SW 1271 (cell line): ENCODE results near the gene LRRC28.

Experiments used
- DNase-seq, 2 experiments: peaks; one replicate each; lab custom pipeline; 2025; lab: John Stamatoyannopoulos, UW

LRRC28 gene

DNA sequence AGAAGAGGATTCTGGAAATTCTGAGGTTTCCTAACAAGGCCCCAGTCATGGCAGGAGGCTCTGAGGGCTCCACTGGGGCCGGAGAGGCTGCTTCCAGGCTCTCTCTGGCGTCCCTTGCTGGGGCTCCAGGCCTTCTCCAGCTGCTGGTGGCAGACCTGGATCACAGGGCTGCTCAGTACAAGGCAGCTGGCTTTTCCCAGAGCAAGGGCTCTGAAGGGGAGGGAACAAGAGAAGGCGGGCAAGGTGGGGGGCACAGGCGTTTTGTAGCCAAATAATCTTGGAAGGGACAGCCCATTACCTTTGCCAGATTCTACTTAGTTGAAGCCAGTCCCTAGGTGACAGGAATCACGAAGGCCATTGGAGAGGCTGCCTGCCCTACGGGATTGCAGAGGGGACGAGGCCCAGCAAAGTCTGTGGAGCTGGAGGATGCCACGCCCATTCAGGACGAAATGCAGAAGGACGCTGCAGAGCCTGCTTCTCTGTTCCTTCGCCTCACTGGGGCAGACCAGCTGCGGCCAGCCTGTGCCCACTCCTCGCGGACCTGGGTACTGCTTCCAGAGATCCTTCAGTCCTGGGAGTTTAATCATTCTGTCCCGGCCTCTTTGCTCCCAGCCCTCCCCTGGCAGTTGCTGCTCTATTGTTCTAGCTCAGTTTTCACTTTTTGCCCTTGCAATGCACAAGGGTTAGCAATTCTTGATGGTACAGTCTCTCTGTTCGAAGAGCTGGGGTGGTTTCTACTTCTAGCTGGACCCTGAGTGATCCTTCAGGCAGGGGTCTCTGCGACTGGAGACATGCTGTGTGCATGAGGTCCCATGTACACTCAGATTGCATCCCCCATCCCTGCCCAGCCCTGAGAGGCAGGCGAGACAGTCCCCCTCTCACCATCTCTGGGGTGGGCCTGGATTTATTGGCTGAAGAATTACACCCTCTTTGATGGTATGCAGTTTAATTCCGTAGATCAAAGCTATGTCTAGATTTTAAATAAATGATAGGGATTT lies 165.2 kb downstream of the LRRC28 start:
- DNase-seq, result no peak

DNA sequence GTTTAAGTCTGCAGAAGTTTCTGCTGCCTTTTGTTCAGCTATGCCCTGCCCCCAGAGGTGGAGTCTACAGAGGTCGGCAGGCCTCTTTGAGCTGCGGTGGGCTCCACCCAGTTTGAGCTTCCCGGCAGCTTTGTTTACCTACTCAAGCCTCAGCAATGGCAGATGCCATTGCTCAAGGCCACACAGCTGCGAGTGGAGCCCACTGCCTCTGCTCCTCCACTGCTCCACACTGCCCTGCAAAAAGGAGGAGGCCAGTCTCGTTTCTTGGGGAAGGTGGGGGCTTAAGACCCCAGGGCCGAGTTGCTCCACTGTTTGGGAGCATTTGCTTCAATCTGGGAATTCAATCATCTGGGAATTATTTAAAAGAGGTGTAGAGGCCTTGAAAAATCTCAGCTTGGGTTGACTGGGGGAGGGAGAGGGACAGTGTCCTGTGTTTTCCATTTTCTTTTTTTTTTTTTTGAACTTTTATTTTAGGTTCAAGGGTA lies 169.9 kb downstream of the LRRC28 start:
- no peak for DNase-seq

DNA sequence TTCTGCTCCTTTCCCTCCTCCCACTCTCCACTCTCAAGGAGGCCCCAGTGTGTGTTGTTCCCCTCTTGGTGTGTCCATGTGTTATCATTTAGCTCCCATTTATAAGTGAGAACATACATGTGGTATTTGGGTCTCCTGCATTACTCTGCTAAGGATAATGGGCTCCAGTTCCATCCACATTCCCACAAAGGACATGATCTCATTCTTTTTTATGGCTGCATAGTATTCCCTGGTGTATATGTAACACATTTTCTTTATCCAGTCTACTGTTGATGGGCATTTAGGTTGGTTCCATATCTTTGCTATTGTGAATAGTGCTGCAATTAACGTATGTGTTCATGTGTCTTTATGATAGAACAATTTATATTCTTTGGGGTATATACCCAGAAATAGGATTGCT lies 170.5 kb downstream of the LRRC28 start:
- DNase-seq, result no peak

DNA sequence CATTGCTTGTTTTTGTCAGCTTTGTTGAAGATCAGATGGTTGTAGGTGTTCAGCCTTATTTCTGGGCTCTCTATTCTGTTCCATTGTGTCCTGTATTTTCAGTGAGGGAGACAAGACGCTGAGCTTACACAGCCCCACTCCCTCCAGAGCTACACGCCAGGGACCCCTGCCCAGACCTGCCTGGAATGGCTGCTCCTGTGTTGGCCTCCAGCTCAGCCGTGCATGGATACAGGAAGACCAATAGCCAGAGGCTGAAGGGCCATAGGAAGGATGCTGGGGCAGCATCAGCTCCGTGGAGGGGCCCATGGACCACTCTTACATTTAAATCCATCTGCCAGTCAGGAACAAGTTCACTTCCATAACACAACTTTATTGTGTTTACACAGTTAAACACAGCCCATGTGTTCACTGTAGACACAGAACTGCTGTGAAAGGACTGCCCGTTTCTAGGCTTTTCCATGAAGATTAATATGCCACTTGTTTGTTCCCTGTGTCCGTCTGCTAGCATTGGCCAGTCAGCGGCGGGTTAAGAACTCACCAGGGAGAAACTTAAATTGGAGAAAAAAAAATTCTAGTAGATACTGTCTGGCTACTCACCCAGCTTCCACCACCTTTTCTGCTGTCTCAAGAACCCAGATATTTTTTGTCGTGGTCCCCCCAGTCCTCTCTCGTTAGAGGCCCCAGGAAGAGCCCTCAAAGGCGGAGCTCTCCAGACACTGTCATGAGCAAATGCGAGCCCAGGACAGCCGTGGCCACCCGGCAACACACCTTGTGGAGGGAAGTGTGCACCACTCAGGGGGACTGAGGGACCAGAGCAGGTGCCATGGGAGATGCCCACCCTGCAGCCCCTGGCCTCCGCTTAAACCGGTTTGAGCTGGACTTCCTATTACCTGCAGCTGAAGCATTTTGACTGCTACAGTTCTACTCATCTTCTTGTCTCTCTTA lies 172.2 kb downstream of the LRRC28 start:
- DNase-seq, result no peak

DNA sequence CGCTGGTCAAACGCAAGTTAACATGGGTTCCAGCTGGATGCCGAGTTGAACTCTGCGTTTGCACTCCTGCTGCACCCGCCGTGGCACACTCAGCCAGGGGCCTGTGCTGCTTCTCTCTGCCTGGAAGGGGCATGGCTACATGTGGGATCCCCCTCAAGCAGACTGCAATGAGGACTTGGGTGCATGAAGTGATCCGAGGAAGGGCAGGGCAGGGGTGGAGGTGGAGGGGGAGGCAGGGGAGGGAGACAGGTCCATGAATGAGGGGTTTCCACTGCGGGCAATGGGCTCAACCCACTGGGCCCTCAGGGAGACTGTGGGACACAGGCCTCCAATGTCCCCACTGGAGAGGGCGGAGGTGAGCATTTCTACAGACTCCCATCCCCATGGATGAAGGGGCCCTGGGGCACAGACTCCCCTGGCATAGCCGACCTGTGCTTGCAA lies 172.9 kb downstream of the LRRC28 start:
- no peak for DNase-seq

DNA sequence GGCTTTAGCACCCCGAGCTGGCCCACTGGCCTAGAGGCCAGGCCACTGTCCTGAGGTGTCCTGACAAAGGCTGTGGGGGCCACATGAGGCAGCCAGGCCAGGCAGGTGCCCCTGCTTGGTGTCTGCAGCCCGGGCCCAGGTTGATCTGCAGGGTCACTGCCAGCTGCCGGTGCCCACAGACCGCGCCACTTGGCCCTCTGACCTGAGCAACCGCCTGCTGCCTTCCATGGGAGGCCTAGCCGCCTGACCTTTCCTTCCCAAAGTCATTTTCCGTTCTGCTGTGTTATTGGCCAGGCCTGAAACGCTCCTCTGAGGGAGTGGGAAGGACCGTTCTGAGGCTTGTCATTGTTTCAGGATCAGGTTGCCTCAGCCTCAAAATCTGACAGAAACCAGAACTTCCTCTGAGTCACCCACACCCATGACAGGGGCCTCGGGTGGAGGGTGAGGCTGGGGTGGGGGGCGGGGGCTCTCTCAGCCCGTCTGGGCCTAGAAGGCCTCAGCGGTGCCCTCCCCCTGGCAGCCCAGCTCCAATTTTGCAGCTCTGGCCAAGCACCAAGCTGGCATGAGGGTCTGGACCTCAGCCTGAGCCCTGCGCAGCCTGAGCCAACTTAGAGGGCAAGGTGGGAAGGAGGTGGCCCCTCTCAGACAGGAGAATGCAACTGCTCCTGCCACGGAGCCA lies 173.8 kb downstream of the LRRC28 start:
- DNase-seq, result no peak

DNA sequence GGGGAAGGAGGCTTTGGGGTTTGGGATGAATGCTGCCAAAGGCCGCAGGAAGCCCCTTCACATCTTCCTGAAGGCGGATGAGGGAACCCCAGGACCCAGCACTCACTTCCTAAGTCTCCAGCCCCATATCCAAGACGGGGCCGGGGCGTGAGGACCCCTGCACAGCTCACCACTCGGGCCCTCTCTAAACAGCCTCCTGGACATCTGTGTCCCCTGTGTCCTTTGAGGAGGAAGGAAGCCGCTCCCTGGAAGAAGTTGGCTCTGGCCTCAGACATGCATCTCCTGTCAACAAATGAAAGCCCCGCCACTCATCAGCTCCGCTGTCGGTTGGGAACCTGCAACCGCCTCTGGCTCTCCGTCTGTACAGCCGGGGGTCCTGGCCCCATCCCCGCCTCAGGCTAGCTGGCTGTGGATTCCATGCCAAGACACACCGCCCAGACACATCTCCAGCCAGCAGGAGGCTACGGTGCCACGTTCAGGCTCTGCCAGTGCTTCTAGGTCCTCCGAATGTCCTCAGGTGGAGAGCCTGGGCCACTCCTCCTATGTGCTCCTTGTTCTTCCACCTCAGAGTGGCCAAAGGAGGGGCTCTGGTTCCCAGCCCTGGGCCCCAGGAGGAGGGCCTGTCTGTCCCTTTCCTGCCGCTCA lies 174.5 kb downstream of the LRRC28 start:
- DNase-seq, result no peak

DNA sequence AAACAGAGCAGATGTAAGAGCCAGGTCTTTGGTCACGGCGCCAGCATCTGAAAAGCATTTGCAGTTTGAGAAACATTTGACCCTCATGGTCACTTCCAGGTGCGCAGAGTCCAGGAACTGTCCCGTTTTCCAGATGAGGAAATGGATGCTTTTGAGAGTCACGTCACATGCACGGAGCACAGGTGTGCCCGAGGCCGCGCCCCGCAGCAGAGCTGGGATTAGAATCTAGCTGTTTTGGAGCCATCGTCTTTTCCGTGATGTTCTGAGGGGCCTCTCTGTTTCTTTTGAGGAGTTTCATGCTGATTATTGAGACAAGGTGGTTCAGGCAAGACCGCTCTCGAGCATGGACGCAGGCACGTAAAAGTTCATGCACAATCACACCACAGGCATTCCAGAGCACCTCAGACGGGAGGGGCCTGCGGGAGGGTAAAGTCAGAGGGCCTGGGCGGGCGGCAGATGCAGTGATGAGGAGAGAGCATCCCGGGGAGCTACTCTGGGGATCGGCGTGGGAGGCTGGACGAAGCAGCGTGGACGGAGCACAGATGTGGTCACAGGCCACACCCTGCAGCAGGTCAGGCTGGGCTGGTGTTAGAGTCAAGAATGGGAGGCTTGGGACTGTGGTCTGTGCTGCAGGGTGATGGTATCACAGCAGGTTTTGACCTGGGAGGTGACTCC lies 175.3 kb downstream of the LRRC28 start:
- DNase-seq, result no peak

DNA sequence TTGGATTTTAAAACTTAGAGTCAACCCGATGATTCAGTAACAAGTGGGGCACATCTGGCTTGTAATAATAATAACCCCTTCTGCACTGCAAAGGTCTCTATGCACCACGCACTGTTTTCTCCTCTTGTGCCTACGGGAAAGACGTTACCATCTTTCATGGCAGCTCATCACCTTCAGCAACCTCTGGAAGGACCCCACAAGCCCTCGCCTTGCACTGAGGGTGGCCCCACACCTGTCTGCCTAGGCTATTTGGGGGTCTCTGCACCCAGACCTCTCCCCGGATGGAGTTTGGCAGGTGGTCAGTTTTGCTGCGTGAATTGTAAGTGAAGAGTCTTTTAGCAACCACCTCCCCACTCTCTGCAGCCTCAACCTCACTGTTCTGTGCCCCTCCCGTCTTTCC lies 175.9 kb downstream of the LRRC28 start:
- no peak for DNase-seq

DNA sequence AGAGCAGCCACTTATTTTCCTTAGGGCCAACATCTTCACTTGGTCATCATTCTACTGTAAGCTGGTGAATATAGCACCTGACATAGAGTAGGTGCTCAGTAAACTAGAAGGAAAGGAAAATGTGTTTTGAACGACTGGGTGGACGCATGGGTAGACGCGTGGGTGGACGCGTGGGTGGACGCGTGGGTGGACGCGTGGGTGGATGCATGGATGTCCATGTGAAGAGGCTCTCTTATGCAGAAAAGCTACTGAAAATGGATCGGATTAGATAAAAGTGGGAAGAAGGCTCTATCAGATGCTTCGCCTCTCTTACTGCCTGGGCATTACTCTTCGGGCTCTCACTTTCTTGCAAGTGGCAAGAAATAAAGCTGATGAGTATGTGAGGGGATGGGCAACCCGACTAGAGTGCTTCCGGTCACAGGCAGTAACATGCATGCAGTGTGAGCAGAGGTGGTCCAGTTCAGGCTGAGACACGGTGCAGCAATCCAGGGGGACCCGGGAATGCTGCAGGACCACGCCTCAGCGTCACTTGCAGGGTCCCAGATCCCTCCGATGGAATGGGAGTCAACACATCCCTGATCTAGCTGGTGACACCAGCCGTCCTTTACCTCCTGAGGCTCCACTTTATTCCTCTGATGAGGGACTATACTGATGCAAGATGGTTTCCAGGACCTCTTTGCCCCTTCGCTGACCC lies 176.5 kb downstream of the LRRC28 start:
- no peak for DNase-seq

DNA sequence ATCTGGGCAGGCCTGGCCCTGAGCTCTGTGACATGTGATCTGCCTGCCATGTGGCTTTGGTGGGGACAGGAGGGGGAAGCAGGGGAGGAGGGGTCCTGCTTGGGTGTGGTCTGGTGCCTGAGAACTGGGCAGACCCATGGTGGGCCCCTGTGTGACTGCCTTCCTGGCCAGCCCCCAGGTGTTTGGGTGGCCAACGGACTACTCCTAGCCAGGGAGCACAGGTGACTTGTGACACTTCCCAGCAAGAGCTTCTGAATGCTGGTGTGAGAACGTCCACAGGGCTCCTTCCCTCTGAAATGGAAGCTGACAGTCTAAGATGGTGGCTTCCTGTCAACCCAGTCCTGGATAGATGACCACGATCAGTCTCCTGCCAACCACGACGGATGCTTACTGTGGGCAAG lies 178.4 kb downstream of the LRRC28 start:
- no peak for DNase-seq

DNA sequence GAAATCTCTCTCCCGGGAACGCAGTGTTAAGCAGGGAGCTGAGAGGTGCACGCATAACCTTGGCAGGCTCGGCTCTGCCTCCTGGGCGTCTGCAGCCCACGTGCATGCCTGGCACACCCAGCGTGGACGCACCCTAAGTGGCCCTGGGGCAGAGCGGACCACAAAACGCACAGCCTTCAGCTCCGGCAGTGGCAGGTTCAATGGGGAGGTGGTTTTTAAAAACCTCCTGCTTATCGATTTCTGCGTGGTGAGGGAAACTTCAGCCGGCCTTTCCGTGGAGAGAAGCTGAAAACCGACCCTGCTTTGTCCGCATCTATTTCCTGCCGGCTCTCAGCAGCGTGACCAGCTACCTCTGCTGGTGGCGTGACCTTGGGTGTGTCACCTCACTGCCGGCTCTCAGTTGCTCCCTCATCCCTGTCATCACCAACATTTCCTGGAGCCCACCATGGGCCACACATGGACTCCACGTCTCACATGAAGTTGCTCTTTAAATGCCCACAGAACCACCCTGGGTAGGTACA lies 179.7 kb downstream of the LRRC28 start:
- DNase-seq, result no peak

DNA sequence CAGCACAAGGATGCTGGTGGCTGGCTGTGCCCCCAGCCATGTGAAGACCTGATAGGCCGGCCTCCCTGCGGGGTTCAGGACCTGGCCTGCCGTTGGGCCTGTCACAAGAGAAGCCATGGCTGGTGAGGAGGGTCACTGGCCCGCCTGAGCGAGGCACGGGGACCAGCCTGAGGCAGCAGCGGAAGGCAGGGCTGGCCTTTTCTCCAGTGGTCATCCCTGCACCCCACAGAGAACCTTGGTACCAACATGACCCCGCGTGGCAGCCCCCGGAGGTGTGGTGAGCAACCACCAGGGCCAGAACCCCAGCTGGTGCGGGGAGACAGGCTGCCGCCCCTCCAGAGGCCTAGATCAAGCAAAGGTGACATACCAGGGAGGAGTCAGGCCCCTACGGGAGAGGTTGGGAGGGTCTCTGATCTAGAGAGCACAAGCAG lies 180.4 kb downstream of the LRRC28 start:
- DNase-seq, result no peak

DNA sequence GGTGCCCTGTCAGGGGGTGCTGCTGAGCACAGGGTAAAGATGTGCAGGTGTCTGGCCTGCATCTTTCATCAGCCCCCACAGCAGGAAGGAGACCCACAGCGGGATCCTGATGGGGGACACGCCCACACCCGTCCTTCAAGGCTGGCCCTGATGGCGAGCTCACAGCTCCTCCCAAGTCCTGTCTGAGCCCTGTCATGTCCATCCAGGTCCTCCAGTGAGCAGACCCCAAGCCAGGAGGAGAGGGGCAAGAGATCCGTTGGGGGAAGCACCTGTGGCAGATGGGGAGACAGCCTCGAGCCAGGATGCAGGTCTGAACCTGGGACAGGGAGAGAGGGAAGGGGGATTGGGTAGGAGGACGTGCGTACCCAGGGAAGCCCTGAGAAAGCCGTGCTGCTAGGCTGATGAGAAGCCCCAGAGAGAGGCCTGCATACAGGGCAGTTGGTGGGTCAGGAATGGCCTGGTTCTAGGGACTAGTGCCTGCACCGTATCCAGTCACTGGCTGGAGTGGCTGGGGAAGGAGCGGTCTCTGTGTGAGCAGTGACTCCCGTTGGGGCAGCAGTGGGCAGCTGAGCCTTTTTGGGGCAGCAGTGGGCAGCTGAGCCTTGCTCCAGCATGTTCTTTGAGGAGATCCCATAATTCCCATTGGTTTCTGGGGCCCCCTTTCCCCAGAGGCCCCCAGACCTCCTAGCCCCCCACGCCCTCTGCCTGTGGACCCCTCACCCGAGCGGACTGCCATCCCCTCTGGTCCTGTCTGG lies 181.2 kb downstream of the LRRC28 start:
- DNase-seq, result no peak

DNA sequence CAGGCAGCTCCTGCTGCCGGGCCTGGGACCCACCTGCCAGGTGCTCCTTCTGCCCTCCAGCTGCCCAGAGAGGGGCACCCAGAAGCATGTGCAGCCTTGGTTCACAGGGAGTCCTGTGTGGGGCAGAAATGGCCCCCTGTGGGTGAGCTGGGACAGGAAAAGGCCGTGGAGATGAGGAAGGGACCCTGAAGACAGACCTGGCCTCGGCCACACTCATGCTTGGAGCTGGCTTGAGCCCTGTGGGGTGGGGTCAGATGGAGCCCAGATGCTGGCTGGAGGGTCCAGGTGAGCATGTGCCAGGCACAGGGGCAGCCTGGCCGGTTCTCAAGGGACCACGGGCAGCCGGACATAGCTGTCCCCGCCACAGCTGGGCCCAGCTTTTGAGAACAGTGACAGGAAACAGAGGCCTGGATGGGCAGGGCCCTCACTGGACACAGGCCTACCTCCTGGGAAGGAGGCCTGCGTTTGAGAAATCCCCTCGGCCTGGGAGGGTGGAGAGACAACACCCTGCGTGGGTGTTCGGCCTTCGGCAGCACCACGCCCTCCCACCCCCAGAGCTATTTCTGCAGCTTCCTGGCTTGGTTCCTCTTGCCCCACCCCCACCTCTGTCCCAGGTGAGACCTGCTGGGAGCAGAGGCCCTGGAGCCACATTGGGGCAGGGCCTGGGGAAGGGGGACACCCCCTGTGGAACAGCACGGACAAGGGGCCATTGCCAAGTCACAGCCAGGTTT lies 181.9 kb downstream of the LRRC28 start:
- DNase-seq, result no peak

DNA sequence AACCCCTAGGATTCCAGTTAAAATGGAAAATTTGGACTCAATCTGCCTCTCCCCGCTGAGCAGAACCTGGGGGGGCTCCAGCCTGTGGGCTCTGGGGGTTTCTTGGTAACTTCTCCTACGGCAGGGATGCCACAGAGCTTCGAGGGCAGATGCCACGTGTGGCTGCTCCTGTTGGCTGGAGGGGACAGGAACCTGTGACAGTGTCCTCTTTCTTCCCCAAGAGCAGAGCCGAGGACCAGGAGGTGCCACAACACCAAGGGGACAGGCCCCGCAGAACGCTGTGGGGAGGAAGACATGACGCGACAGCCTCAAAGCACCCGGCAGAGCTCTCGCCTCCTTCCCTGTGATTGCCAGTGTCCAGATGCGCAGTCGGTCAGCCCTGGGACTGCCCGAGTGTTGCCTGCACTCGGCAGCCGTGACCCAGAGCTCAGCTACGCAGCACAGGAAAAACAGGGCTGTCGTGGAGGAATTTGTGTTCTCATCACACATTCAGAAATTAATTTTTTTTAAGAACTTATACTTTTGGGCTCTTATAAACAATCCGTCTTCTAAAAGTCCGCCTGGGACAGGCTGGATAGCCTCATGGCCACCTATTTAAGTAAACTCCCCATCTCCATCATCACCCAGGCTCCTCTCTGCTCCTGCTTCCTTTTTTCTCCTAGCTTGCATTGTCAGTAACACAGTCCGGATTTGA lies 182.6 kb downstream of the LRRC28 start:
- DNase-seq, result no peak

DNA sequence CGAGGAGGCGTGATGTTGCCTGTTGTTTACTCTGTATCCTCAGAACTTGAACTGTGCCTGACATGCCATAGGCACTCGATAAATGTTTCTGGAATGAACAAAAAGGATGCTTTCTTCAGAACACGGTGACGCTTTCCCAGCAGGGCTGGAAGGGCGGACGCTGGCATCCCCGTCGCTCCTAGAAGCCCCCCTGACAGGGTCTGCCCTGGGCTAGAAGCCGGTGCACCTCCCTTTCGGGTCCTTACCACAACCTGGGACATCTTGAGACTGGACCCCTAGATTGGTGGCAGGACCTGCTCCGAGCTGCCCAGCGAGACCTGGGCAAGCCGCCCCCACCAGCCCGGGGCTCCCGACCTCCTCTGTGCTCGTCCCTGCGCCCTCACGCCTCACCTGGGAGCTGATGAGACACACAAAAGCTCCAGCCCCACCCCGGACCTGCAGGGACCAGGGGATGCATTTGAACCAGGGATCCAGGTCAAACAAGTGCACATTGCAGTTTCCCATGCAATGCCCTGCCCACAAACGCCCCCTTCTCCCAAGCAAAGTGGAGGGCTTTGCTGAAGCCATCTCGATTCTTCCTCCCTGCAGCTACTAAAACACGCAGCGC lies 183.3 kb downstream of the LRRC28 start:
- DNase-seq, result no peak
